DOHH2 (cell line): ENCODE results near the gene SLC66A1.

Source experiments
- CTCF ChIP-seq: fragments of 200-600 bp; sonication (generic); IDR thresholded peaks from one replicate; pipeline ENCODE4 v1.5.1; 2014; ENCODE audit warnings: antibody characterized with exemption, mild to moderate bottlenecking, low read depth, low read length; ENCODE audit not compliant: poor library complexity, severe bottlenecking
- EZH2phosphoT487 ChIP-seq: fragments of 200-600 bp; sonication (generic); IDR thresholded peaks from 2 replicates; pipeline ENCODE4 v1.6.1; 2017; ENCODE audit warnings: borderline replicate concordance, mild to moderate bottlenecking, antibody characterized with exemption, low read length, moderate library complexity, mixed read lengths

GRCh38 chr1:19327736-19328135 is 15.6 kb downstream of the SLC66A1 start:
- no peak for TF ChIP-seq CTCF
- no peak for TF ChIP-seq EZH2phosphoT487
